HT1080 (cell line): Measurements from ENCODE around the gene PRR23A. TPM values are rescaled to one million over a fixed set of nuclear protein-coding genes. Genes with fewer than 3 reads are reported as not detected.

Source experiments
- DNase-seq: peaks from one replicate; pipeline ENCODE4 v3.0.0-alpha.2; 2015; ENCODE audit warnings: low read depth
- total RNA-seq: library from RNA; depleted of rRNA; stranded (reverse); fragments of >200 nt; shearing (Covaris generic); gene quantifications from 2 replicates; pipeline ENCODE4 v1.2.3, GENCODE V29; 2014; rRNA removed

PRR23A gene
- total RNA-seq, 1 experiment from 2014 or later = not detected

DNA sequence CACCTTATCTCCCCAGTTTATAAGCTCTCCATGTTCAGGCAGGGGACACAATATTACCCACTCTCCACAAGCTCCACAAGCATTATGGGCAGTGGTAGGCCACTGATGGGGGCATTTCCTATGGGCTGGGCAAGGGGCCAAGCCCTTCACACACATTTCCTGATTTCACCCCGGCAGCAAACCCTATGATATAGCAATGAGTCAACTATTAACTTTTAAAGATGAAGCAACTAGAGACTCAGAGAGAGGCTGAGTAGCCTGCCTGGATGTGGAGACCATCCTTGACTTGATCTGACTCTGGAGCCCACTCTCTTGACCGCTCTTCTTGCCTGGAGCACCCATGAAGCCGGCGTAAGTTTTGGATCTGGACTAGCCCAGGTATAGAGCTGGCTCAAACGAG lies 31.6 kb downstream of the PRR23A start:
- peak; percentile 86 for DNase-seq

DNA sequence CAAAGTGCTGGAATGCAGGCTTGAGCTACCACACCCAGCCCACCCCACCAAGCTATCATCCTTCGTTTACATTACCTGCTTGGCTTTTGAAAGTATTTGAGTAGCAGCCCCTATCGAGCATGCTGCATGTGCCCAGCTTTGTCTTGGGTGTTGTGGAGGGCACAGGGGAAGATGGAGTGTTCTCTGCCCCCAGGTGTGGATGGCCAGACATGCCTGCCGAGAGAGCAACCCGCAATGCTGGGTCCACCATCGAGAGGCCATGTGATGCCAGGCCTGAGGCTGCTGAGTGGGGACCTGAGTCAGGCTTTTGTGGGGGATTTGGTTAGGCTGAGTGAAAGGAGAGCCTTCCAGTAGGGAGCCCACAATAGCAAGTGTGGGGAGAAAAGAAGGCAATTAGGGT lies 33.1 kb downstream of the PRR23A start:
- DNase-seq = no peak

DNA sequence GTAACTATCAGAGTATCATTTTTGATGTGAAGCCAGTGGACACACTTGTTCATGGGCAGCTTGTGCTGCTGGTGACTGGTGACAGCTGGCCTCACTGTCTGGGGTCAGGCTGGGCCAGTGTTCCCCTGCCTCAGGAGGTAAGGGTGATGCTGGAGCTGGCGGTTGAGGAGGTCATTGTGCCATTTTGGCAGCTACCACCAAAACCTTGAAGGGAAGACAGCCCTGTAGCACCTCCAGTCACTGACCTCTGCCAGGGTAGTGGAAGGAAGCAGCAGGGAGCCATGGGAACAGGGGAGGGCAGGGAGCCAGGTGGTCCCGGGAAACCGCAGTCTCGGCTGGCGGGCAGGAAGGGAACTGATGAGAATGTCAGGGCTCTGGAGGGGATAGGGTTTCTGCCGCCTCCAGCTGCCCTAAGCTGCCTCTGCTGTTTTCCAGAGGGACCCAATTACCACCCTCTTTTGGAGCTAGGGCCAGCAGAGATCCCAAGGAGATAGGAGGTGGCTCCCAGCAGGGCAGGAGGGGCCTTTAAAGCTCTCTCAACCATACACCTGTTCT lies 34.2 kb downstream of the PRR23A start:
- DNase-seq = peak; percentile 45

GRCh38 chr3:138964923-138965322 lies 41.1 kb downstream of the PRR23A start:
- DNase-seq = no peak

DNA sequence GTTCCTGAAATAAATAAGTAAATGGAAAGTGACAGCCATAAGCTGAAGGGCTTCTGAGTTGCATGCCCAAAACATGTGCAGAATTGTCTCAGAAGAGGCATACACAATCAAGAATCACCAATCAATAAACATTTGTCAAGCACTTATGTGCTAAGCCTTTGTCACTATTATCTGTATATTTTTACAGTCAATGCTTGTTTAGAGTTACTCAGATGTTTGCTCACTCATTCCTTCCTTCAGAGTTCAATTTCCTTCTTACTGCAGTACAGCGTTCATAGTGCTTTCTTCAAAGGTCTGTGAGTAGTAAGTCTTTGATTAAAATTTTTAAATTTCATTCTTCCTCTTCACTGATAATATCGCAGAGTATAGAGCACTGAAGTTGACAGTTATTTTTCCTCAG lies 41.8 kb downstream of the PRR23A start:
- no peak for DNase-seq

DNA sequence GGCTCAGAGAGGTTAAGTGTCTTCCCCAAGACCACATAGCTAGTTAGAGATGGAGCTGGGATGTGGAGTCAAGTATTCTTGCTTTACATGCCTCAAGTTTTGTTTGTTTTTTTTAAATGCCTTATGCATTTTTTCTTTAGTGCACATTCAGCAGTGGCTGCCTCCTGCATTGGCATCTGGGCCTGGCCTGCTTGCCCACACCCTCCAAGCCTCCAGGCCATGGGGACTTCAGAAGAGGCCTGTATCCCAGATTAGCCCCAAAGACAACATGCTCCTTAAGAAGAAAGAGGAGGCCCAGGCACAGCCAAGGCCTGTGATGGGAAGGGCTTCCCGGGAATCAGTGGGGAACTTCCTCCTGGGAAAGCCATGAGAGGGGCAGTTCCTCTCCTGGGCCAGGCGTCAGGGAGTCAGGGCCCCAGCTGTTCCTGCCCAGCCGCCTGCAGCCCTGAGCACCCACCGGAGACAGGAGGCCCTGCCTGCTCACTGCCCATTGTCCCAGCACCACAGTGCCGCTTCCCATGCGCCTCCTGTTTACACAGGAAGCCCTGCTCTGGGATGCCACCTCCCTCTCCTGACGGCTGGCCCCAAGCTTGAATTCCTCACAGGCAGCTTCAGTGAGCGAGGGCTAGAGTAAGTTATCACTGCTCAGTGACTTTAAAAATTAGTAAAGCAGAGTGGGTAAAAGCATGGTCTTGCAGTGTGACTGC lies 43.1 kb downstream of the PRR23A start:
- DNase-seq = no peak

GRCh38 chr3:138960417-138960852 lies 45.6 kb downstream of the PRR23A start:
- no peak for DNase-seq

Other genes with a start within 250 kb of the PRR23A start
- gene PIK3CB, start 171.3 kb downstream of the PRR23A start, total RNA-seq = 12.1 and 18.7 TPM in 2 replicates
- not detected in 2 replicates for gene FOXL2, start 59.1 kb downstream of the PRR23A start, total RNA-seq
- gene FOXL2NB, start 59.1 kb downstream of the PRR23A start, total RNA-seq = not detected in 2 replicates
- gene PRR23B, start 14.7 kb upstream of the PRR23A start, total RNA-seq = not detected in 2 replicates
- gene PRR23C, start 38.6 kb upstream of the PRR23A start, total RNA-seq = not detected in 2 replicates